GM19468 (cell line): Measurements from ENCODE around the gene EPS15.
"Not testable (repeated sequence)": the region's sequence is repeated elsewhere in the genome, so short reads cannot be mapped to it uniquely, and the experiment has no call there.

Experiments
- ATAC-seq: cut with Tn5 transposase; IDR thresholded peaks from one replicate; pipeline ENCODE4 v1.9.1; 2021; ENCODE audit warnings: mild to moderate bottlenecking, moderate library complexity, moderate number of reproducible peaks; ENCODE audit not compliant: unreplicated experiment; ENCODE audit errors: extremely low read depth

Gene EPS15

GRCh38 chr1:51409755-51410541 lies 109.1 kb downstream of the EPS15 start:
- ATAC-seq: not testable (repeated sequence)

GRCh38 chr1:51392241-51392640 lies 126.8 kb downstream of the EPS15 start:
- ATAC-seq: no peak

DNA sequence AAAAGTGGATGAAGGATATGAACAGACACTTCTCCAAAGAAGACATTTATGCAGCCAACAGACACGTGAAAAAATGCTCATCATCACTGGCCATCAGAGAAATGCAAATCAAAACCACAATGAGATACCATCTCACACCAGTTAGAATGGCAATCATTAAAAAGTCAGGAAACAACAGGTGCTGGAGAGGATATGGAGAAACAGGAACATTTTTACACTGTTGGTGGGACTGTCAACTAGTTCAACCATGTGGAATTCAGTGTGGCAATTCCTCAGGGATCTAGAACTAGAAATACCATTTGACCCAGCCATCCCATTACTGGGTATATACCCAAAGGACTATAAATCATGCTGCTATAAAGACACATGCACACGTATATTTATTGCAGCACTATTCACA lies 128.4 kb downstream of the EPS15 start:
- not testable (repeated sequence) for ATAC-seq

DNA sequence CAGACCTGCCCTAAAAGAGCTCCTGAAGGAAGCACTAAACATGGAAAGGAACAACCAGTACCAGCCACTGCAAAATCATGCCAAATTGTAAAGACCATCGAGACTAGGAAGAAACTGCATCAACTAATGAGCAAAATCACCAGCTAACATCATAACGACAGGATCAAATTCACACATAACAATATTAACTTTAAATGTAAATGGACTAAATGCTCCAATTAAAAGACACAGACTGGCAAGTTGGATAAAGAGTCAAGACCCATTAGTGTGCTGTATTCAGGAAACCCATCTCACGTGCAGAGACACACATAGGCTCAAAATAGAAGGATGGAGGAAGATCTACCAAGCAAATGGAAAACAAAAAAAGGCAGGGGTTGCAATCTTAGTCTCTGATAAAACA lies 131.8 kb downstream of the EPS15 start:
- ATAC-seq: not testable (repeated sequence)

DNA sequence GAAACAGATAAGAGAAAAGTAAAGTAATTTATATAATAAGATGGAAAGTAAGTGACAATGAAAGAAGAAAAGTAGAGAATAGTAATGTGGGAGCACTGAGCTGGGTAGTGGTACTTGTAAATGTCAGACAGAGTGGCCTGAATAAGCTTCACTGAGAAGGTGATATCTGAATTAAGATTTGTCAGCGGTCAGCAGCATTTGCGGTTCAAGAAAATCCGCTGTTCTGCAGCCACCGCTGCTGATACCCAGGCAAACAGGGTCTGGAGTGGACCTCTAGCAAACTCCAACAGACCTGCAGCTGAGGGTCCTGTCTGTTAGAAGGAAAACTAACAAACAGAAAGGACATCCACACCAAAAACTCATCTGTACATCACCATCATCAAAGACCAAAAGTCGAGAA lies 132.8 kb downstream of the EPS15 start:
- not testable (repeated sequence) for ATAC-seq

GRCh38 chr1:51385776-51386175 lies 133.3 kb downstream of the EPS15 start:
- no peak for ATAC-seq

DNA sequence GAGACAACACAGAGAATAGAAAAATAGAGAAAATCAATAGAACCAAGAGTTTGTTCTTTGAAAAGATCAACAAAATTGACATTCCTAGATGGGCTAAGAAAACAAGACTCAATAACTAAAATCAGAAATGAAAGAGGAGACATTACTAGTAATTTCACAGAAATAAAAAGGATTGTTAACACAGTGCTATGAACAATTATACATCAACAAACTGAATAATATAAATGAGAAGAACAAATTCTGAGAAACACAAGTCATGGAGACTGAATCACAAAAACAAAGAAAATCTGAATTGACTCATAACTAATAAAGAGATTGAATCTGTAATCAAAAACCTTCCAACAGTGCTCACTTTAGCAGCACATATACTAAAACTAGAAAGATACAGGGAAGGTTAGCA lies 137.1 kb downstream of the EPS15 start:
- no peak for ATAC-seq

DNA sequence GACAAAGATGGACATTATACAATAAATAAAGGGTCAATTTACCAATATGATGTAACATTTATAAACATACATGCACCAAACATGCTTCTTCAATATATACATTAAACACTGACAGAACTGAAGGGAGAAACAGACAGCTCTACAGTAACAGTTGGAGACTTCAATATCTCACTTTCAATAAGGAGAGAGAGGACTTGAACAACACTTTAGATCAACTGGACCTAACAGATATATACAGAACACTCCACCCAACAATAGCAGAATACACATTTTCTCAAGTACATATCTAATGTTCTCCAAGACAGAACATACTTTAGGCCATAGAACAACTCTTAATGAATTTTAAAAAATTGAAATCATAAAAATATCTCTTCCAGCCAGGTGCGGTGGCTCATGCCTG lies 138.1 kb downstream of the EPS15 start:
- ATAC-seq: no peak

DNA sequence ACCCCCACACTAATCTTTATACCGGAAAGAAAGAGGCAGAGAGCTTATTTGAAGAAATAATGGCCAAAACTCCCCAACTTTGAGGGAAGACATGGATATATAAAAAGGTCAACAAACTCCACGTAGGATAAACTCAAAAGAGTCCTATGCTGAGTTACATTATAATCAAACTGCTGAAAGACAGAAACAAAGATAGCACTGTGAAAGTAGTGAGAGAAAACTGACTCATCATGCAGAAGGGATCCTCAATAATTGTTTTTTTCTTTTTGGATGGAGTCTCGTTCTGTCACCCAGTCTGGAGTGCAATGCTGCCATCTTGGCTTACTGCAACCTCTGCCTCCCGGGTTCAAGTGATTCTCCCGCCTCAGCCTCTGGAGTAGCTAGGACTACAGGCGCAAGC lies 140.2 kb downstream of the EPS15 start:
- no peak for ATAC-seq

DNA sequence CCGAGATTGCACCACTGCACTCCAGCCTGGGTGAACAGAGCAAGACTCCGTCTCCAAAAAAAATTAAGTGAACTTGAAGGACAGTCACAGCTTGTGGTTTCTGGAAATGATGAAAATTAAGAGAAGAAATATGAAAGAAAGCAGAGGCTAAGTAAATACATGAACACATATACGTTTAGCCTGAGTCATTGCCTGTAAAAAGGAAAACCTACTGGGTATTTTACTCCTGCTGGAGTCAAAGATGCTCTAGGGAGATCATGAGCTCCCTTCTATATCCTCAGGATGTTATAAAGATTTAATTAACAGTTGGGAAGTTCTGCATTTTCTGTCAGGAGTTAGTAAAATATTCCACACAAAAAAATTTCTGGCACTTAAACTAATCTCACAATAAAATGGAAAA lies 145.2 kb downstream of the EPS15 start:
- ATAC-seq: no peak

DNA sequence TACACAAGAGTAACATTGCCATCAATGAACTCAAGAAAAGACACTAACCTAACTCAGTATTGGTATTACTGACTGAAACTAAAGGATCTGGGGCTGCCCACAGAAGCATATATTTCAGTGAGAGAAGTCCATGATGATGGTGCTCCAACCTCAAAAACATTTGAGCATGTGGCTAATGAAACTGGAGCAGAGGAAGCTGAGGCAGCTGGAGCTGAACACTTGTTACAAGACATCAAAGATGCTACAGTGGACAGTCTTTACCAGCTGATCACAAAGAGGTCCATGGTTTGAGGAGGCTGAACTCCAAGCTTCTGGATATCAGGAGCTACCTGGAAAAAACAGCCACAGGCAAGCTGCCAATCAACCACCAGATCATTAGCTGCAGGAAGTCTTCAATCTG lies 146.5 kb downstream of the EPS15 start:
- no peak for ATAC-seq

- no peak for ATAC-seq
Measured at GRCh38 chr1:51369171-51369570, 149.9 kb downstream of the EPS15 start.

- ATAC-seq: no peak
Measured at GRCh38 chr1:51365774-51366173, 153.3 kb downstream of the EPS15 start.

DNA sequence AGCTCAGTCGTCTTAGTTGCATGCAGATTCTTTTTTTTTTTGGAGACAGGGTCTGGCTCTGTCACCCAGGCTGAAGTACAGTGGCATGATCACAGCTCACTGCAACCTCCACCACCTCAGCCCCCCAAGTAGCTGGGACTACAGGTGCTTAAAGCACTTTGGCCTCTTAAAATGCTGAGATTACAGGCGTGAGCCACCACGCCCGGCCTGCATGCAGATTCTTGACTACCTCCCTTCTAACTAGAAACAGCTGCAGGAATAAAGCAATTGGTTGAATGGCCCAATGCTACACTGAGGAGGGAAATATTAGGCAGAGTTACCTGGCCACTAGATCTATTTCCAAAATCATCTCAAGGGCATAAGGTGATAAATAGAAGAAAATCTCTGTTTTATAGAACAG lies 159.2 kb downstream of the EPS15 start:
- no peak for ATAC-seq

- ATAC-seq: no peak
Measured at GRCh38 chr1:51355382-51355781, 163.7 kb downstream of the EPS15 start.

GRCh38 chr1:51354416-51354815 lies 164.7 kb downstream of the EPS15 start:
- ATAC-seq: no peak

DNA sequence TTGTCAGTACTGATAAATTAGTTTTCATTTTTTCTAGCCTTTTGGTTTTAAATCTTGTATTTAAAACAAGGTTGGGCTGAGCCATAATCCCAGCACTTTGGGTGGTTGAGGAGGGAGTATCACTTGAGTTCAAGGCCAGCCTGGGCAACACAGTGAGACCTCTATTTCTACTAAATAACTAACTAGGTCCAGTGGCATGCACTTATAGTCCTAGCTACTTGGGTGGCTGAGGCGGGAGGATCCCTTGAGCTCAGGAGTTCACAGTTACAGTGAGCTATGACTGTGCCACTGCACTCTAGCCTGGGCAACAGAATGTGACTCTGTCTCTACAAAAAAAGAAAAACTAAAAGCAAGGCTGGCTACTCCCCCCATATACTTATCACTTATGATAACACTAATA lies 167.2 kb downstream of the EPS15 start:
- no peak for ATAC-seq

- ATAC-seq: no peak
Measured at GRCh38 chr1:51349862-51350261, 169.2 kb downstream of the EPS15 start.

DNA sequence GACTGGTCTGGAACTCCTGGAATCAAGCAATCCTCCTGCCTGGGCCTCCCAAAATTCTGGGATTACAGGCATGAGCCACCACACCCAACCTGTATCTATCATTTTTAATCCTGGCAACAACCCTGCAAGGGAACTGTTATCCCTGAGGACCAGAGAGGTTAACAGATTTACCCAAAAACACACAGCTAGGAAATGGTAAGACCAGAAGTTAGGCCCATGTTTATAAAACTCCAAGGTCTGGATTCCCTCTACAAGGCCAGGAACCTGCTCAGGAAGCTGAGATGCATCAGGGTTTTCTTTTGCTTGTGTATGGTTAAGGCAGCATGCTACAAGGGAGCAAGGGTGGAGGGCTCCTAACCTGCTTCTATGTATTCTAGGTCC lies 170.9 kb downstream of the EPS15 start:
- ATAC-seq: no peak

- no peak for ATAC-seq
Measured at GRCh38 chr1:51347398-51348146, 171.5 kb downstream of the EPS15 start.

GRCh38 chr1:51346086-51346942 lies 172.8 kb downstream of the EPS15 start:
- no peak for ATAC-seq
